Neural progenitor cell (in vitro differentiated cells): ENCODE results near the gene POPDC2. TPM values are rescaled to one million over a fixed set of nuclear protein-coding genes. Genes with fewer than 3 reads are reported as not detected.

Source experiments
- DNase-seq: peaks from one replicate; pipeline ENCODE4 v3.0.0-alpha.2; 2016; ENCODE audit warnings: low spot score
- H2AFZ ChIP-seq: fragments of 200-600 bp; sonication (generic); replicated peaks from 2 replicates; pipeline ENCODE4 v1.6.1; 2016; ENCODE audit warnings: antibody characterized with exemption
- H3F3A ChIP-seq: fragments of 200-600 bp; sonication (generic); 2 replicates; pipeline ENCODE4 v1.6.1; 2016; ENCODE audit warnings: antibody characterized with exemption, low read depth
- H3K27ac ChIP-seq: fragments of 200-600 bp; sonication (generic); 2 replicates; pipeline ENCODE4 v1.5.1; 2016; ENCODE audit warnings: mild to moderate bottlenecking
- H3K27me3 ChIP-seq: fragments of 200-600 bp; sonication (generic); 2 replicates; pipeline ENCODE4 v1.6.1; 2016; ENCODE audit warnings: mild to moderate bottlenecking, moderate library complexity
- H3K36me3 ChIP-seq: fragments of 200-600 bp; sonication (generic); 2 replicates; pipeline ENCODE4 v1.5.1; 2016
- H3K4me1 ChIP-seq: fragments of 200-600 bp; sonication (generic); 2 replicates; pipeline ENCODE4 v1.6.1; 2016; ENCODE audit warnings: mixed run types
- H3K4me2 ChIP-seq: fragments of 200-600 bp; sonication (generic); 2 replicates; pipeline ENCODE4 v1.6.1; 2016
- H3K4me3 ChIP-seq: fragments of 200-600 bp; sonication (generic); 2 replicates; pipeline ENCODE4 v1.5.1; 2016
- H3K79me2 ChIP-seq: fragments of 200-600 bp; sonication (generic); 2 replicates; pipeline ENCODE4 v1.6.1; 2016; ENCODE audit warnings: low read depth
- H3K9ac ChIP-seq: fragments of 200-600 bp; sonication (generic); 2 replicates; pipeline ENCODE4 v1.6.1; 2016
- H3K9me3 ChIP-seq: fragments of 200-600 bp; sonication (generic); 2 replicates; pipeline ENCODE4 v1.5.1; 2016; ENCODE audit warnings: low read depth
- H4K20me1 ChIP-seq: fragments of 200-600 bp; sonication (generic); 2 replicates; pipeline ENCODE4 v1.6.1; 2016; ENCODE audit warnings: low read depth
- H3K27ac Mint-ChIP-seq: 3 replicates; pipeline ENCODE4 v1.8.0; 2021; ENCODE audit warnings: mixed read lengths
- H3K27me3 Mint-ChIP-seq: 2 replicates; pipeline ENCODE4 v1.8.0; 2022; ENCODE audit warnings: low read depth, mild to moderate bottlenecking, inconsistent platforms, moderate library complexity, mixed read lengths; ENCODE audit not compliant: insufficient read depth
- H3K36me3 Mint-ChIP-seq: 3 replicates; pipeline ENCODE4 v1.8.0; 2021; ENCODE audit warnings: mixed read lengths
- H3K4me1 Mint-ChIP-seq: 3 replicates; pipeline ENCODE4 v1.8.0; 2021; ENCODE audit warnings: mixed read lengths
- H3K4me3 Mint-ChIP-seq: 3 replicates; pipeline ENCODE4 v1.8.0; 2021; ENCODE audit warnings: mild to moderate bottlenecking, moderate library complexity, mixed read lengths
- H3K9me3 Mint-ChIP-seq: 3 replicates; pipeline ENCODE4 v1.8.0; 2020; ENCODE audit warnings: mixed read lengths
- EZH2 ChIP-seq: fragments of 200-600 bp; sonication (generic); IDR thresholded peaks from 2 replicates; pipeline ENCODE4 v1.6.1; 2017; ENCODE audit warnings: antibody characterized with exemption, mild to moderate bottlenecking, moderate library complexity
- EZH2phosphoT487 ChIP-seq: fragments of 200-600 bp; sonication (generic); IDR thresholded peaks from 2 replicates; pipeline ENCODE4 v1.6.1; 2017; ENCODE audit warnings: antibody characterized with exemption
- total RNA-seq: library from RNA; depleted of rRNA; stranded (reverse); fragments of >200 nt; gene quantifications from 2 replicates; pipeline ENCODE4 v1.2.3, GENCODE V29; 2015; ENCODE audit warnings: low replicate concordance
- TF ChIP-seq, protein P1 (sequence below): fragments of 200-600 bp; sonication (generic); IDR thresholded peaks from 2 replicates; pipeline ENCODE4 v1.5.1; 2017; ENCODE audit warnings: antibody characterized with exemption, mild to moderate bottlenecking

Gene POPDC2
- total RNA-seq, 1 donor from 2014 or later, result 0.95 TPM

DNA sequence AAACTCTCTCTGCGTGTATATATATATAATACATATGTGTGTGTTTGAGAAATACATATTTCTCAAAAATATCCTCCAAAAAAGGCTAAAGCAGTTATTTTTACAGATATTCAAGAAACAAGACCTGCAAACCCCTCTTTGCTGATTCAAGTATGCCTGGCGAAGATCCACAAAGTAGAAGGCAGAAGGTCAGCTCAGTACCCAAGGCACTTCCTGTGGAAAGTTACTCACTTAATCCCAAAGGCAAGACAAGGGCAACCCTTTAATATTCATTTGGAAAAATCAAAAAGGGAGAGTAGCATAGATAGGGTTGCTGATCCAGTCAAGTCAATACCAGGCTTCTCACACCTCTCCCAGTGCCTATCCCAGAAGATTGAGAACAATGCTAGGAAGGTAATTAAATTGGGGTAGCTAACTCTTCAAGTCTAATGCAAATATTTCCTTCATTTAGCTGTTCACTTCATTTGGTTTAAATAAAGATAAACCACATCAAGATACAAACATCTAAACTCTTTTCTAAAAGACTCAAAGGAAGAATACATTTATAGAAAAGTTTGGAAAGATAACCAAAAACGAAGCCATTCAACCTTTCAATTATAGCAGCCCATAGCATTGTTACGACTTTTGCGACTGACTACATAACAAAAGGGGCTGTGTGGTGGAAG is 9.6 kb upstream of the POPDC2 start:
- H3K27ac Mint-ChIP-seq, result no peak overlapping the region
- no peak overlapping the region for H3K4me3 Mint-ChIP-seq
- H3F3A ChIP-seq, result no peaks in the 10 kb centered on the region

DNA sequence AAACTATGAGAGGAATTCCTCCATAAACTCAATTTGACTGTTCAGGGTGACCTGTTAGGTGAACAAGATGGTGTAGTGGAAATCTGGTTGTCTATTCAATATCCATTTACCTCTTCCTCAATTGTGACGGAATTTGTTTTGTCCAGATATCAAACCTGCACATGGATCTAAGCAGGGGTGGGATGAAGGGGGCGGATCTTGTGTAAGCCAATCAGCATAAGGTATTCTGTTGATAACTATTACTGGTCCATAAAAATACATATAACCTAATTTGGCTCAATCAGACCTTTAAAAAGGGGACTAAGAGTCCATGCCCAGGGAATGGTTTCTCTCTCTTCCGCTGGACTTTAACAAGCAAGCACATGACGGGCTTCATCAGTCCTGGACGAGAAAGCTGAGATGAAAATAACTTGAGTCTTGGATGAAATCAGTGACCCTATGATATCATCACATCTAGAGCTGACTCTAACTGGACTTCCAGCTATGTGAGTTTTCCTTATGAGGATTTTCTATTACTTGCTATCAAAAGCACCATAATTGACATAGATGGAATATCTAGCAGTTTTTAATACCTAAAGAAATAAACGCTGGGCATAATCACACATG is 5.7 kb upstream of the POPDC2 start:
- no peak overlapping the region for H3K4me3 Mint-ChIP-seq
- H3K27me3 Mint-ChIP-seq, result no peaks in the 10 kb centered on the region
- no peak overlapping the region for H3K27ac ChIP-seq
- H3K9me3 Mint-ChIP-seq, result no peaks in the 10 kb centered on the region
- H3K79me2 ChIP-seq, result no peaks in the 10 kb centered on the region
- H3K27ac Mint-ChIP-seq, result no peak overlapping the region
- H3K9ac ChIP-seq, result no peak overlapping the region
- no peaks in the 10 kb centered on the region for H3F3A ChIP-seq
- no peaks in the 10 kb centered on the region for H3K4me1 ChIP-seq
- H2AFZ ChIP-seq, result no peak overlapping the region
- no peaks in the 10 kb centered on the region for H4K20me1 ChIP-seq
- DNase-seq, result no peak
- no peak overlapping the region for H3K4me2 ChIP-seq
- H3K36me3 ChIP-seq, result peaks cover 2% of the 10 kb centered on the region
- no peaks in the 10 kb centered on the region for H3K4me1 Mint-ChIP-seq
- H3K9me3 ChIP-seq, result no peaks in the 10 kb centered on the region
- no peak for TF ChIP-seq EZH2
- TF ChIP-seq EZH2phosphoT487, result no peak
- TF ChIP-seq, protein P1, sequence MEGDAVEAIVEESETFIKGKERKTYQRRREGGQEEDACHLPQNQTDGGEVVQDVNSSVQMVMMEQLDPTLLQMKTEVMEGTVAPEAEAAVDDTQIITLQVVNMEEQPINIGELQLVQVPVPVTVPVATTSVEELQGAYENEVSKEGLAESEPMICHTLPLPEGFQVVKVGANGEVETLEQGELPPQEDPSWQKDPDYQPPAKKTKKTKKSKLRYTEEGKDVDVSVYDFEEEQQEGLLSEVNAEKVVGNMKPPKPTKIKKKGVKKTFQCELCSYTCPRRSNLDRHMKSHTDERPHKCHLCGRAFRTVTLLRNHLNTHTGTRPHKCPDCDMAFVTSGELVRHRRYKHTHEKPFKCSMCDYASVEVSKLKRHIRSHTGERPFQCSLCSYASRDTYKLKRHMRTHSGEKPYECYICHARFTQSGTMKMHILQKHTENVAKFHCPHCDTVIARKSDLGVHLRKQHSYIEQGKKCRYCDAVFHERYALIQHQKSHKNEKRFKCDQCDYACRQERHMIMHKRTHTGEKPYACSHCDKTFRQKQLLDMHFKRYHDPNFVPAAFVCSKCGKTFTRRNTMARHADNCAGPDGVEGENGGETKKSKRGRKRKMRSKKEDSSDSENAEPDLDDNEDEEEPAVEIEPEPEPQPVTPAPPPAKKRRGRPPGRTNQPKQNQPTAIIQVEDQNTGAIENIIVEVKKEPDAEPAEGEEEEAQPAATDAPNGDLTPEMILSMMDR, result no peak
- no peaks in the 10 kb centered on the region for H3K27me3 ChIP-seq
- peaks cover 5% of the 10 kb centered on the region for H3K36me3 Mint-ChIP-seq
- no peak overlapping the region for H3K4me3 ChIP-seq

More for the DNA sequence above, 9.6 kb upstream of the POPDC2 start:
- Histone ChIP-seq H3K4me1 (no peaks in the 10 kb centered on the region), H3K27ac (no peak overlapping the region), H3K4me3 (no peak overlapping the region), H3K79me2 (peaks cover 3% of the 10 kb centered on the region), H2AFZ (no peak overlapping the region), H3K27me3 (no peaks in the 10 kb centered on the region), H3K9me3 (no peaks in the 10 kb centered on the region), H3K4me2 (no peak overlapping the region), H3K9ac (no peak overlapping the region), H4K20me1 (no peaks in the 10 kb centered on the region), H3K36me3 (peaks cover 17% of the 10 kb centered on the region)
- Mint-ChIP-seq H3K4me1 (no peaks in the 10 kb centered on the region), H3K36me3 (peaks cover 14% of the 10 kb centered on the region), H3K9me3 (no peaks in the 10 kb centered on the region), H3K27me3 (no peaks in the 10 kb centered on the region)
- no peak for DNase-seq
- TF ChIP-seq EZH2, result no peak
- TF ChIP-seq EZH2phosphoT487, result no peak
- TF ChIP-seq, protein P1, result no peak

DNA sequence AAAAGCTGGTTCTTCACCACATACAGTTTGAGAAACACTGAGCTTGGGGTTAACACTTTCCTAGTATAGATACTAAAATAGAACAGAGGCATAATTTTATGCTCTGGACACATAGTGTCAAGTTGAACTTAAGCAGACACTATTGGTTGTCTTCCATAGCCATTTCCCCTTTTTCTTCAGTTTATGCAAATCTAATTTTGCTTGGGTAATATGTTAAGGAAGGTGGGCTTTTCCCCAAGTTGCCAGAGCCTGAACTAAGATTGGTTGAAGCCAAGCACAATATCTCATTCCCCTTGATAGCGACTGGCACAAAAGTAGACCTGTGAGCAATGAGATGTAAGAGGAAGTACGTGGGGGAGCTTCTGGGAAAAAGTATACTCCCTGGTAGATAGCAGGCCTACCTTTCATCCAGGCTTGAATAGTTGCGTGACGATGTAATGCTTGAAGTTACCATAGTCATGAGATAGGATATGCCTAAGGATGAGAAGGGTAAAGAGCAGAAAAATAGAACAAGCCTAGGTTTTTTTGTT is 4.5 kb upstream of the POPDC2 start:
- peaks cover 2% of the 10 kb centered on the region for H3K36me3 ChIP-seq
- Mint-ChIP-seq H3K36me3 (peaks cover 5% of the 10 kb centered on the region), H3K27ac (no peak overlapping the region), H3K9me3 (no peaks in the 10 kb centered on the region), H3K4me1 (no peaks in the 10 kb centered on the region), H3K27me3 (no peaks in the 10 kb centered on the region), H3K4me3 (no peak overlapping the region)
- H2AFZ ChIP-seq, result no peak overlapping the region
- no peaks in the 10 kb centered on the region for H3K9me3 ChIP-seq
- no peak overlapping the region for H3K4me3 ChIP-seq
- H3F3A ChIP-seq, result no peaks in the 10 kb centered on the region
- H3K79me2 ChIP-seq, result no peaks in the 10 kb centered on the region
- H3K9ac ChIP-seq, result no peak overlapping the region
- no peaks in the 10 kb centered on the region for H4K20me1 ChIP-seq
- no peak overlapping the region for H3K4me2 ChIP-seq
- no peak for TF ChIP-seq EZH2phosphoT487
- TF ChIP-seq, protein P1, result no peak
- TF ChIP-seq EZH2, result no peak
- H3K4me1 ChIP-seq, result no peaks in the 10 kb centered on the region
- no peak overlapping the region for H3K27ac ChIP-seq
- no peak for DNase-seq
- H3K27me3 ChIP-seq, result no peaks in the 10 kb centered on the region
